MM.1S (cell line): ENCODE measurements around the gene TRIM29.
A peak's percentile ranks its signal among the peaks of the same experiment; 100 is the strongest.

Experiments used
- DNase-seq: peaks from one replicate; pipeline ENCODE4 v3.0.0-alpha.2; 2015
- H2AFZ ChIP-seq: fragments of 300-600 bp; sonication (generic); 2 replicates; pipeline ENCODE4 v1.6.0; 2016; ENCODE audit warnings: antibody characterized with exemption, low read length
- H3F3A ChIP-seq: fragments of 300-600 bp; sonication (generic); 2 replicates; pipeline ENCODE4 v1.6.1; 2016; ENCODE audit warnings: mild to moderate bottlenecking, antibody characterized with exemption, low read length, moderate library complexity, mixed read lengths; ENCODE audit not compliant: insufficient read depth
- H3K27ac ChIP-seq: fragments of 300-600 bp; sonication (generic); 2 replicates; pipeline ENCODE4 v1.5.1; 2016; ENCODE audit warnings: mild to moderate bottlenecking, low read length
- H3K27me3 ChIP-seq: fragments of 300-600 bp; sonication (generic); replicated peaks from 2 replicates; pipeline ENCODE4 v1.6.0; 2016; ENCODE audit warnings: low read length; ENCODE audit not compliant: insufficient read depth
- H3K36me3 ChIP-seq: fragments of 300-600 bp; sonication (generic); replicated peaks from 2 replicates; pipeline ENCODE4 v1.6.1; 2016; ENCODE audit warnings: mild to moderate bottlenecking, low read length, mixed read lengths; ENCODE audit not compliant: insufficient read depth
- H3K4me1 ChIP-seq: fragments of 300-600 bp; sonication (generic); 2 replicates; pipeline ENCODE4 v1.6.1; 2016; ENCODE audit warnings: low read length, mixed read lengths
- H3K4me2 ChIP-seq: fragments of 300-600 bp; sonication (generic); 2 replicates; pipeline ENCODE4 v1.6.0; 2016; ENCODE audit warnings: low read depth, low read length
- H3K4me3 ChIP-seq: fragments of 300-600 bp; sonication (generic); 2 replicates; pipeline ENCODE4 v1.5.1; 2016; ENCODE audit warnings: low read length, mixed read lengths
- H3K79me2 ChIP-seq: fragments of 300-600 bp; sonication (generic); 2 replicates; pipeline ENCODE4 v1.6.1; 2016; ENCODE audit warnings: mixed run types, low read length, mixed read lengths
- H3K9ac ChIP-seq: fragments of 300-600 bp; sonication (generic); 2 replicates; pipeline ENCODE4 v1.6.1; 2016; ENCODE audit warnings: low read length, mixed read lengths
- H3K9me2 ChIP-seq: fragments of 300-600 bp; sonication (generic); replicated peaks from 2 replicates; pipeline ENCODE4 v1.6.1; 2016; ENCODE audit warnings: mild to moderate bottlenecking, low read length, mixed read lengths; ENCODE audit not compliant: insufficient read depth
- H3K9me3 ChIP-seq: fragments of 300-600 bp; sonication (generic); replicated peaks from 2 replicates; pipeline ENCODE4 v1.6.1; 2016; ENCODE audit warnings: mild to moderate bottlenecking, low read length, mixed read lengths; ENCODE audit not compliant: insufficient read depth
- H4K20me1 ChIP-seq: fragments of 300-600 bp; sonication (generic); 2 replicates; pipeline ENCODE4 v1.6.1; 2016; ENCODE audit warnings: mild to moderate bottlenecking, low read length, moderate library complexity, mixed read lengths; ENCODE audit not compliant: insufficient read depth
- EZH2 ChIP-seq: fragments of 300-600 bp; sonication (generic); optimal IDR thresholded peaks from 2 replicates; pipeline ENCODE3; 2017; ENCODE audit warnings: low read depth, mild to moderate bottlenecking, antibody characterized with exemption, low read length, mixed read lengths
- EZH2phosphoT487 ChIP-seq: fragments of 300-600 bp; sonication (generic); IDR thresholded peaks from 2 replicates; pipeline ENCODE4 v1.6.1; 2018; ENCODE audit warnings: antibody characterized with exemption, low read length
- TF ChIP-seq, protein P1 (sequence below): fragments of 300-600 bp; sonication (generic); IDR thresholded peaks from 2 replicates; pipeline ENCODE4 v1.5.1; 2016; ENCODE audit warnings: antibody characterized with exemption, low read length, mixed read lengths

The TRIM29 gene

DNA sequence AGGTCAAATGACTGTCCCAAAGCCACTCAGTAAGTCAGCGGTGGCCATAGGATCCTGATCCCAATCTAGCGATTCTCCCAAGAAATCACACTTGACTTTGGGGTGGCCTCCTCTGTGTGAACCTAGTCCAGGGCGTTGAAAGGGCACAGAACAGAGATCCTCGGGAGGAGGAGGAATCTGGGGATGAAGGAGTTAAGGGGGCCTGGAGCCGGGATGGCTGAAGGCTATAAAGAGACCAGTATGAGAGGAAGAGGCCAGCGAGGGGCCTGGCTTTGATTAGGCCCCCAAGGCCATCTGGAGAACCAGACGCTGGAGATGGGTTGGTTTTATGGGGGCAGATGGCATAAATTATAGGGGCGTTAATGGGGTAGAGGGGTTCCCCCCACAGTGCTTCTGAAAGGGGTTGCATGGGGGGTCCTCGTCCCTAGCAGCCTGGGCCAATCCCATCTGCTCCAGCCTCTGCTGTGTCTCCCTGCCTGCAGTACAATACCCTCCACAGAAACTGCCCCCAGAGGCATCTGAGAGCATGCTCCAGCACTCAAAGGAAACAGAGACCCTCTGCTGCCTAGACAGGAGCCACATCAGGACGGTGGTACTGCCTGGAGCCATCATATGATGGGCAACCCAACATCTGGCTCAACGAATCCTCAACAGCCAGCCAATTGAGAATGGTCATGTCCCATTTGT is 35.2 kb upstream of the TRIM29 start:
- no peak overlapping the region for H3K4me2 ChIP-seq
- no peak for TF ChIP-seq EZH2phosphoT487
- TF ChIP-seq EZH2 = no peak
- TF ChIP-seq, protein P1, sequence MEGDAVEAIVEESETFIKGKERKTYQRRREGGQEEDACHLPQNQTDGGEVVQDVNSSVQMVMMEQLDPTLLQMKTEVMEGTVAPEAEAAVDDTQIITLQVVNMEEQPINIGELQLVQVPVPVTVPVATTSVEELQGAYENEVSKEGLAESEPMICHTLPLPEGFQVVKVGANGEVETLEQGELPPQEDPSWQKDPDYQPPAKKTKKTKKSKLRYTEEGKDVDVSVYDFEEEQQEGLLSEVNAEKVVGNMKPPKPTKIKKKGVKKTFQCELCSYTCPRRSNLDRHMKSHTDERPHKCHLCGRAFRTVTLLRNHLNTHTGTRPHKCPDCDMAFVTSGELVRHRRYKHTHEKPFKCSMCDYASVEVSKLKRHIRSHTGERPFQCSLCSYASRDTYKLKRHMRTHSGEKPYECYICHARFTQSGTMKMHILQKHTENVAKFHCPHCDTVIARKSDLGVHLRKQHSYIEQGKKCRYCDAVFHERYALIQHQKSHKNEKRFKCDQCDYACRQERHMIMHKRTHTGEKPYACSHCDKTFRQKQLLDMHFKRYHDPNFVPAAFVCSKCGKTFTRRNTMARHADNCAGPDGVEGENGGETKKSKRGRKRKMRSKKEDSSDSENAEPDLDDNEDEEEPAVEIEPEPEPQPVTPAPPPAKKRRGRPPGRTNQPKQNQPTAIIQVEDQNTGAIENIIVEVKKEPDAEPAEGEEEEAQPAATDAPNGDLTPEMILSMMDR = no peak
- DNase-seq = no peak
- H3K9me2 ChIP-seq = no peaks in the 10 kb centered on the region
- no peak overlapping the region for H2AFZ ChIP-seq
- H4K20me1 ChIP-seq = no peaks in the 10 kb centered on the region
- H3K9me3 ChIP-seq = no peaks in the 10 kb centered on the region
- H3K4me1 ChIP-seq = no peaks in the 10 kb centered on the region
- no peak overlapping the region for H3K9ac ChIP-seq
- peaks cover 35% of the 10 kb centered on the region for H3K27me3 ChIP-seq
- H3K36me3 ChIP-seq = no peaks in the 10 kb centered on the region
- no peak overlapping the region for H3K4me3 ChIP-seq
- no peaks in the 10 kb centered on the region for H3K79me2 ChIP-seq
- no peak overlapping the region for H3K27ac ChIP-seq
- no peaks in the 10 kb centered on the region for H3F3A ChIP-seq

DNA sequence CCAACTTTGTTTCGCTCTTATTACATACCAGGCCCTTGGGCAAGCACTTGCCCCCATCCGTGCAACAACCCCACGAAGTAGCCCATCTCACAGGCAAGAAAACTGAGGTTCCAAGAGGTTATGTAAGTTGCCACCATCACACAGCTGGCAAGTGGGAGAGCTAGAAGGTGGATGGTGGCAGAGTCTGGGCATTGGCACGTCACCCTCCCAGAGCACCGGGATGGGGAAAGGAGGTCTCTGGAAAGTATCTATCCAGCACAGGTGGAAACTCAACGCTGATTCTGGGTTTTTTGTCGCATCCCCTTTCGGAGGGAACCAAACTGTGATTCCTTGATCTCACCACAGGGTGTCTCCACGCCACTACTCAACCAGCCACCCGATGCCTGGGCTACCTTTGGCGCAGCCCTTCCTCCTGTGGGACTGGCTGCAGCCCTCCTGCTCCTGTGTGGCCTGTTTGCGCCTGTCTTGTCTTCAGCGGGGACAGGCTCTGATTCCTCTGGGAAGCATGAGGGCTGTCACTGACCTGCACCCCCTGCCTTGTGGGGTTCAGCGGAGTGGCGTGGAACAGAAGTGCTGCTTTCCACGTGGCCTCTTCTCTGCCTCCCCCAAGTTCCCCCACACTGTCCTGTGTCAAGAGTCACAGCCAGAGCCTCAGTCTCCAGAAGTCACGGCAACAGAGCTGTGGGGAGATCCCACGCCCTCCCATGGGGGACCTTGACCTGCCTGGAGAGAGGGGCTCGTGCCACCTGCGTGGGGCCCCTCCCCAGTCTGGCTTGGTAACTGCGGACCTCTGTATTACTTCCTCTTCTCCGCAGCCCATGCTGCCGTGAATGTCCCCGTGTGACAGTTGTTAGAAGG is 34.4 kb upstream of the TRIM29 start:
- no peaks in the 10 kb centered on the region for H3F3A ChIP-seq
- H4K20me1 ChIP-seq = no peaks in the 10 kb centered on the region
- H3K4me1 ChIP-seq = no peaks in the 10 kb centered on the region
- no peak overlapping the region for H2AFZ ChIP-seq
- H3K9me2 ChIP-seq = no peaks in the 10 kb centered on the region
- H3K9ac ChIP-seq = no peak overlapping the region
- H3K4me3 ChIP-seq = no peak overlapping the region
- no peaks in the 10 kb centered on the region for H3K9me3 ChIP-seq
- peak; percentile 51 for DNase-seq
- peaks cover 34% of the 10 kb centered on the region for H3K27me3 ChIP-seq
- no peaks in the 10 kb centered on the region for H3K79me2 ChIP-seq
- TF ChIP-seq, protein P1 = peak; percentile 69
- TF ChIP-seq EZH2 (no peak), EZH2phosphoT487 (no peak)
- no peak overlapping the region for H3K27ac ChIP-seq
- no peaks in the 10 kb centered on the region for H3K36me3 ChIP-seq
- no peak overlapping the region for H3K4me2 ChIP-seq

DNA sequence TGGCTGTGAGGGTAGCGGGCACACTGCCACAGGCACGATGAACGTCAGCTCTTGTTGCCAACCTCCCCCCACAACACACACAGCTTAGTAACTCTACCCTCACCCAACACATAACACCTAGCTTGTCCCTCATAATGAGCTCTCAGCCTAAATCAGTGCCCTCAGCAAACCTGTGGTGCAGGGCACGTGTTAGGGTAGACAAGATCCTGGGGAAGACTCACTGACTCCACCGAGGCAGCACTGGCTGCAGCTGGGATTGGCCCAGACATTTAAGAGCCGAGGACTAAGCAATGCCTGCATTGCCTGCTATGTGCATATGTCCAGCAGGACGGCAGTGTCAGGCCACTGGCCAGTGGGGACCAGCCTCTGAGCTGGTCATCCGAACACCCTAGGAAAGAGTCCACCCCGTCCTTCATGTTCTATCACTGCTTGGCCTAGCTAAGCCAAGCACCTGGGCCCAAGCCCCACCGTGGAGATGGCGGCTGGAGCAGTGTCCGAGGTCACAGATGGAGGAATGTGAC is 32.9 kb upstream of the TRIM29 start:
- no peak for DNase-seq
- H3K4me2 ChIP-seq = no peak overlapping the region
- no peaks in the 10 kb centered on the region for H3K9me2 ChIP-seq
- no peaks in the 10 kb centered on the region for H3F3A ChIP-seq
- no peaks in the 10 kb centered on the region for H3K36me3 ChIP-seq
- no peak overlapping the region for H3K4me3 ChIP-seq
- H2AFZ ChIP-seq = no peak overlapping the region
- peaks cover 28% of the 10 kb centered on the region for H3K27me3 ChIP-seq
- H3K9ac ChIP-seq = no peak overlapping the region
- no peaks in the 10 kb centered on the region for H4K20me1 ChIP-seq
- TF ChIP-seq, protein P1 = no peak
- TF ChIP-seq EZH2 (no peak), EZH2phosphoT487 (no peak)
- no peaks in the 10 kb centered on the region for H3K79me2 ChIP-seq
- no peaks in the 10 kb centered on the region for H3K9me3 ChIP-seq
- H3K27ac ChIP-seq = no peak overlapping the region
- no peaks in the 10 kb centered on the region for H3K4me1 ChIP-seq
